NCI-H2081 (cell line): ENCODE measurements around the gene PLA2G7.

Experiments
- DNase-seq, 2 experiments: peaks; one replicate each; lab custom pipeline; 2025; lab: John Stamatoyannopoulos, UW

The PLA2G7 gene

GRCh38 chr6:46688966-46689335 lies 46.2 kb downstream of the PLA2G7 start:
- DNase-seq, result no peak

- DNase-seq, result no peak
Measured at GRCh38 chr6:46688117-46688965, 46.8 kb downstream of the PLA2G7 start.

- no peak for DNase-seq
Measured at GRCh38 chr6:46687619-46688097, 47.5 kb downstream of the PLA2G7 start, which contains the start of gene TDRD6. Gene TDRD6 (plus strand): TSS chr6:46687885. CDS start chr6:46688129, 244 bp downstream.

- DNase-seq, result no peak
Measured at GRCh38 chr6:46684771-46685170, 50.4 kb downstream of the PLA2G7 start.

GRCh38 chr6:46677314-46677654 lies 57.9 kb downstream of the PLA2G7 start:
- no peak for DNase-seq

GRCh38 chr6:46676604-46677313 lies 58.4 kb downstream of the PLA2G7 start:
- no peak for DNase-seq

GRCh38 chr6:46674410-46674809 lies 60.8 kb downstream of the PLA2G7 start:
- DNase-seq, result no peak

GRCh38 chr6:46667377-46667776 lies 67.8 kb downstream of the PLA2G7 start:
- DNase-seq, result no peak

- no peak for DNase-seq
Measured at GRCh38 chr6:46661483-46661882, 73.7 kb downstream of the PLA2G7 start.

- DNase-seq, result no peak
Measured at GRCh38 chr6:46657642-46658041, 77.5 kb downstream of the PLA2G7 start.

GRCh38 chr6:46655803-46656202 lies 79.4 kb downstream of the PLA2G7 start:
- no peak for DNase-seq
